K562 (cell line): ENCODE data around the gene WWOX. TPM values are rescaled to one million over a fixed set of nuclear protein-coding genes. Genes with fewer than 3 reads are reported as not detected.

Source experiments
- ATAC-seq: fragments of 200-7000 bp; cut with Tn5 transposase; 3 replicates; pipeline ENCODE4 v1.9.1; 2020; ENCODE audit warnings: moderate library complexity
- BruUV-seq: library from RNA; stranded (reverse); fragments of 400-500 nt; replicated peaks from 2 replicates; lab custom pipeline; 2021; lab: Mats Ljungman, UMichigan
- CTCF ChIA-PET: fragments of 300-600 bp; formaldehyde crosslinking; extraction: SDS; loops from one replicate; lab custom pipeline; 2021; ENCODE audit warnings: low intra/inter-chr PET ratio; lab: Yijun Ruan, JAX
- POLR2A ChIA-PET: fragments of 300-600, 350-650 bp; sonication (Branson Sonifier 250); formaldehyde crosslinking; extraction: SDS; loops from one replicate; lab custom pipeline; 2021; ENCODE audit warnings: antibody characterized with exemption, inconsistent platforms; lab: Yijun Ruan, JAX
- DNase-seq, 4 experiments: peaks; one replicate each; pipeline versions ENCODE4 v3.0.0 to v3.0.0-alpha.2; 2011 to 2018; ENCODE audit warnings: low spot score in 3 of 4, mixed read lengths in 3 of 4; ENCODE audit errors: extremely low read depth in 1 of 4
- FAIRE-seq: peaks from 2 replicates; lab custom pipeline; 2011; peaks lifted over from hg19 to GRCh38; lab: Jason Lieb, UNC
- H2AFZ ChIP-seq: 2 replicates; pipeline ENCODE4 v1.6.0; 2011; ENCODE audit warnings: low read depth, low read length, control low read depth, inconsistent platforms
- H3K27ac ChIP-seq: fragments of 200-600 bp; 3 replicates; pipeline ENCODE4 v1.8.0; 2011; ENCODE audit warnings: low read depth, mild to moderate bottlenecking, control low read depth, inconsistent platforms, low read length, moderate library complexity, mixed read lengths; ENCODE audit errors: extremely low read depth
- H3K27me3 ChIP-seq, 2 experiments: fragments of 300-600 bp in 1 of 2; 2 replicates in 1 of 2; 3 replicates in 1 of 2; pipeline versions ENCODE4 v1.6.0 to v1.8.0; 2011; ENCODE audit warnings: inconsistent platforms in 2 of 2, low read length in 2 of 2, mild to moderate bottlenecking in 1 of 2, mixed read lengths in 1 of 2, moderate library complexity in 1 of 2; ENCODE audit not compliant: control insufficient read depth in 2 of 2, insufficient read depth in 2 of 2
- H3K36me3 ChIP-seq: fragments of 300-600 bp; 3 replicates; pipeline ENCODE4 v1.8.0; 2011; ENCODE audit warnings: mild to moderate bottlenecking, low read length, inconsistent platforms; ENCODE audit not compliant: control insufficient read depth, insufficient read depth
- H3K4me1 ChIP-seq, 2 experiments: fragments of 200-600 bp in 1 of 2; replicated peaks in 1 of 2; 2 replicates in 1 of 2; 3 replicates in 1 of 2; pipeline versions ENCODE4 v1.5.1 to v1.8.0; 2011; ENCODE audit warnings: inconsistent platforms in 2 of 2, low read length in 2 of 2, mild to moderate bottlenecking in 1 of 2, mixed read lengths in 1 of 2, moderate library complexity in 1 of 2; ENCODE audit not compliant: control insufficient read depth in 2 of 2, insufficient read depth in 2 of 2
- H3K4me2 ChIP-seq: 2 replicates; pipeline ENCODE4 v1.6.1; 2011; ENCODE audit warnings: low read length, control low read depth, inconsistent platforms, mixed read lengths; ENCODE audit not compliant: insufficient read depth
- H3K4me3 ChIP-seq: fragments of 200-600 bp; sonication (generic), shearing (Covaris generic); 2 replicates; pipeline ENCODE4 v1.5.1; 2016; ENCODE audit warnings: control low read depth, inconsistent platforms
- H3K79me2 ChIP-seq: fragments of 200-600 bp; 3 replicates; pipeline ENCODE4 v1.8.0; 2011; ENCODE audit warnings: low read length, inconsistent platforms; ENCODE audit not compliant: control insufficient read depth, insufficient read depth
- H3K9ac ChIP-seq, 2 experiments: 2 replicates each; pipeline versions ENCODE4 v1.6.0 to v1.6.1; 2011; ENCODE audit warnings: low read depth in 2 of 2, low read length in 2 of 2, control low read depth in 1 of 2, inconsistent platforms in 1 of 2, mild to moderate bottlenecking in 1 of 2, mixed read lengths in 1 of 2; ENCODE audit not compliant: insufficient read depth in 1 of 2
- H3K9me1 ChIP-seq: one replicate; pipeline ENCODE4 v1.6.0; 2011; ENCODE audit warnings: inconsistent platforms, mild to moderate bottlenecking, low read length, moderate library complexity; ENCODE audit not compliant: control insufficient read depth, insufficient read depth
- H3K9me3 ChIP-seq: replicated peaks from 2 replicates; pipeline ENCODE4 v1.5.1; 2011; ENCODE audit warnings: low read depth, low read length, inconsistent platforms; ENCODE audit not compliant: control insufficient read depth, insufficient read depth
- H4K20me1 ChIP-seq: replicated peaks from 2 replicates; pipeline ENCODE4 v1.6.1; 2011; ENCODE audit warnings: low read length, inconsistent platforms, mixed read lengths; ENCODE audit not compliant: control insufficient read depth, insufficient read depth
- ATF2 ChIP-seq: sonication (generic); formaldehyde crosslinking; IDR thresholded peaks from 2 replicates; pipeline ENCODE4 v1.8.1; 2022; ENCODE audit warnings: missing genetic modification reagents
- DACH1 ChIP-seq: fragments of 450-650 bp; IDR thresholded peaks from 2 replicates; pipeline ENCODE4 v1.6.1; 2018; ENCODE audit not compliant: partially characterized antibody
- LARP7 ChIP-seq: fragments of 450-650 bp; IDR thresholded peaks from 2 replicates; pipeline ENCODE4 v1.6.1; 2016
- SMC3 ChIP-seq: conservative IDR thresholded peaks from 2 replicates; pipeline ENCODE4 v1.6.1; 2011; ENCODE audit warnings: low read depth, low read length, improper control_type of control experiment; ENCODE audit not compliant: insufficient read depth
- ZNF740 ChIP-seq, 3 experiments: fragments of 200-800 bp in 1 of 3; sonication (Bioruptor generic) in 1 of 3; sonication (generic) in 1 of 3; formaldehyde crosslinking in 1 of 3; IDR thresholded peaks; 2 replicates each; pipeline versions ENCODE4 v1.6.1 to v1.8.0; 2016 to 2022; ENCODE audit warnings: mild to moderate bottlenecking in 2 of 3, missing compliant biosample characterization in 2 of 3, missing genetic modification characterization in 2 of 3, missing genetic modification reagents in 1 of 3
- WGBS: fragments of 100-300 bp; shearing (Covaris generic); methylation state at CpG from one replicate; pipeline ENCODE4 v1.1.6; 2016; ENCODE audit warnings: low coverage, mixed read lengths; ENCODE audit not compliant: insufficient coverage; ENCODE audit errors: missing lambda C conversion rate; 5-methylcytosine and 5-hydroxymethylcytosine counted together
- in situ Hi-C: fragments of 300-500 bp; cut with MboI; formaldehyde crosslinking; loops from 4 replicates; pipeline ENCODE4 v1.15.0; 2018; ENCODE audit warnings: inconsistent platforms, mixed read lengths
- intact Hi-C: fragments of 100-400 bp; cut with micrococcal nuclease; formaldehyde crosslinking; loops from 2 replicates; pipeline ENCODE4 v1.14.2; 2022
- polyA plus RNA-seq, 8 experiments: library from polyadenylated mRNA; depleted of rRNA in 4 of 8; stranded (reverse) in 5 of 8; unstranded in 3 of 8; fragments of >200 nt; fragmentation: Nextera tagmentation in 2 of 8; fragmentation: Illumina TruSeq in 1 of 8; extraction: Ambion mirVana in 2 of 8; extraction: Trizol in 1 of 8; gene quantifications; 2 replicates each; pipeline versions ENCODE4 v1.2.1 to v1.2.3, GENCODE V29; 2011 to 2014; ENCODE audit warnings: inconsistent platforms in 1 of 8, missing spikeins in 1 of 8
- total RNA-seq, 7 experiments: library from RNA; depleted of rRNA in 6 of 7; stranded (reverse); fragments of >200 nt in 6 of 7; fragmentation: Illumina TruSeq in 2 of 7; extraction: Trizol in 2 of 7; gene quantifications; 2 replicates each; pipeline versions ENCODE4 v1.2.1 to v1.2.3, GENCODE V29; 2011 to 2021; ENCODE audit warnings: low replicate concordance in 1 of 7
- TF ChIP-seq, protein P1 (sequence below): sonication (generic); formaldehyde crosslinking; IDR thresholded peaks from 2 replicates; pipeline ENCODE4 v1.8.0; 2022; ENCODE audit warnings: mild to moderate bottlenecking, missing genetic modification reagents
- TF ChIP-seq, protein P2 (sequence below): fragments of 250-450 bp; sonication (Bioruptor Pico); IDR thresholded peaks from 2 replicates; pipeline ENCODE4 v1.8.0; 2022; ENCODE audit warnings: inconsistent platforms, mild to moderate bottlenecking, moderate library complexity, borderline replicate concordance

WWOX gene
- total and polyA plus RNA-seq, 9 of the 15 experiments (the other 6 are each of a cell fraction or from before 2014, with no cell fraction given): 1.6 to 22.7 (median 8.1) TPM

GRCh38 chr16:78902321-78902720, 802.9 kb downstream of the WWOX start (continued):
- TF ChIP-seq ZNF740 (CRISPR knock-in tag; IDR thresholded peaks at IDR 0.05) (no peak), ZNF740 (tag; IDR thresholded peaks at IDR 0.05) (no peak), ATF2 (CRISPR knock-in tag) (no peak), LARP7 (no peak)
- TF ChIP-seq, protein P1, sequence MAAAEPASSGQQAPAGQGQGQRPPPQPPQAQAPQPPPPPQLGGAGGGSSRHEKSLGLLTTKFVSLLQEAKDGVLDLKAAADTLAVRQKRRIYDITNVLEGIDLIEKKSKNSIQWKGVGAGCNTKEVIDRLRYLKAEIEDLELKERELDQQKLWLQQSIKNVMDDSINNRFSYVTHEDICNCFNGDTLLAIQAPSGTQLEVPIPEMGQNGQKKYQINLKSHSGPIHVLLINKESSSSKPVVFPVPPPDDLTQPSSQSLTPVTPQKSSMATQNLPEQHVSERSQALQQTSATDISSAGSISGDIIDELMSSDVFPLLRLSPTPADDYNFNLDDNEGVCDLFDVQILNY (CRISPR knock-in tag): no peak

GRCh38 chr16:78903237-78903636, 803.8 kb downstream of the WWOX start:
- no peak overlapping the region for H3K9ac ChIP-seq
- DNase-seq (no peak), FAIRE-seq (no peak), ATAC-seq (no peak)
- no peaks in the 10 kb centered on the region for H3K36me3 ChIP-seq
- no peak overlapping the region for H3K27ac ChIP-seq
- in situ Hi-C loops (no loop called here), intact Hi-C loops (no loop called here)
- POLR2A ChIA-PET: interaction anchor here (0.9 kb wide), 1 partner anchor 16 kb away, joined by 3 read pairs; no protein-coding TSS in a partner anchor
- H3K27me3 ChIP-seq: peaks cover 6 to 9% of the 10 kb centered on the region in 2 experiments; a peak in 3 of 5 replicates
- WGBS: 5% methylated on average over 4 of the region's 4 CpGs
- H3K4me2 ChIP-seq: no peak overlapping the region
- no peaks in the 10 kb centered on the region for H3K9me3 ChIP-seq
- H3K79me2 ChIP-seq: no peaks in the 10 kb centered on the region
- CTCF ChIA-PET: no interaction called here
- no peaks in the 10 kb centered on the region for H3K9me1 ChIP-seq
- no peak overlapping the region for H3K4me3 ChIP-seq
- no peak overlapping the region for H2AFZ ChIP-seq
- TF ChIP-seq, protein P2, sequence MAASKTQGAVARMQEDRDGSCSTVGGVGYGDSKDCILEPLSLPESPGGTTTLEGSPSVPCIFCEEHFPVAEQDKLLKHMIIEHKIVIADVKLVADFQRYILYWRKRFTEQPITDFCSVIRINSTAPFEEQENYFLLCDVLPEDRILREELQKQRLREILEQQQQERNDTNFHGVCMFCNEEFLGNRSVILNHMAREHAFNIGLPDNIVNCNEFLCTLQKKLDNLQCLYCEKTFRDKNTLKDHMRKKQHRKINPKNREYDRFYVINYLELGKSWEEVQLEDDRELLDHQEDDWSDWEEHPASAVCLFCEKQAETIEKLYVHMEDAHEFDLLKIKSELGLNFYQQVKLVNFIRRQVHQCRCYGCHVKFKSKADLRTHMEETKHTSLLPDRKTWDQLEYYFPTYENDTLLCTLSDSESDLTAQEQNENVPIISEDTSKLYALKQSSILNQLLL (CRISPR knock-in tag): no peak
- TF ChIP-seq DACH1 (no peak), SMC3 (no peak)
- no peaks in the 10 kb centered on the region for H3K4me1 ChIP-seq
- no peaks in the 10 kb centered on the region for H4K20me1 ChIP-seq
- BruUV-seq: no TSS peak
